ENCODE results near the gene NPB. TPM values are rescaled to one million over a fixed set of nuclear protein-coding genes. Genes with fewer than 3 reads are reported as not detected.
A peak's percentile ranks its signal among the peaks of the same experiment; 100 is the strongest.

Gene NPB
- polyA plus RNA-seq, 3 donors, result 0.08 to 0.16 TPM; not detected in 1

- Histone ChIP-seq H3K4me1 (ENCODE audit: control insufficient read depth in 1 of 2, insufficient read depth in 2 of 2, low read length in 2 of 2) (peaks cover 47 to 53% of the 10 kb centered on the region in 2 donors), H3K9ac (ENCODE audit: insufficient read depth, low read length, poor library complexity, severe bottlenecking) (no peak overlapping the region), H3K4me2 (replicated peaks; ENCODE audit: extremely low read depth, low read length, poor library complexity, severe bottlenecking) (no peak overlapping the region), H2AFZ (ENCODE audit: insufficient read depth, low read depth, low read length, poor library complexity, severe bottlenecking) (no peak overlapping the region), H3K4me3 (replicated peaks in 1 of 3; ENCODE audit: low read depth in 2 of 3, low read length in 3 of 3) (no peak overlapping the region), H3K27ac (ENCODE audit: low read depth in 1 of 2, low read length in 2 of 2) (peak overlapping the region in 1 of 2 donors; percentile 11), H3K36me3 (replicated peaks in 1 of 2; ENCODE audit: control insufficient read depth in 1 of 2, insufficient read depth in 2 of 2, low read length in 2 of 2) (peaks cover 43% of the 10 kb centered on the region in 2 donors), H4K20me1 (ENCODE audit: insufficient read depth, low read length) (peaks cover 86% of the 10 kb centered on the region), H3K27me3 (ENCODE audit: control insufficient read depth in 2 of 2, insufficient read depth in 2 of 2, low read length in 2 of 2) (no peaks in the 10 kb centered on the region), H3K9me3 (replicated peaks in 1 of 2; ENCODE audit: control insufficient read depth in 1 of 2, insufficient read depth in 1 of 2, low read length in 2 of 2) (peaks cover 0 to 2% of the 10 kb centered on the region in 2 donors), H3K79me2 (ENCODE audit: insufficient read depth, low read length) (peaks cover 69% of the 10 kb centered on the region)
- no peak for DNase-seq
- peaks cover 46 to 57% of the 10 kb centered on the region in 2 donors for H3K36me3 Mint-ChIP-seq
- H3K4me1 Mint-ChIP-seq, result peaks cover 54% of the 10 kb centered on the region
- H3K27ac Mint-ChIP-seq, result no peak overlapping the region
- no peak for TF ChIP-seq CTCF (IDR thresholded peaks at IDR 0.05)
- H3K4me3 Mint-ChIP-seq, result no peak overlapping the region
- intact Hi-C loops (cut with micrococcal nuclease), result loop anchor here in 1 of 2 donors (10.0 kb wide), 1 partner anchor 49 kb away; the partner anchor contains the start of gene P4HB
- H3K27me3 Mint-ChIP-seq (ENCODE audit: low read depth in 3 of 3), result no peaks in the 10 kb centered on the region
- peaks cover 0 to 10% (median 4%) of the 10 kb centered on the region in 7 donors for H3K9me3 Mint-ChIP-seq
- 98% methylated on average over 29 of the region's 36 CpGs for WGBS (ENCODE audit: insufficient coverage)
These were observed 12.2 kb downstream of the NPB start for GRCh38 chr17:81914103-81914850.

- Histone ChIP-seq H3K4me1 (ENCODE audit: control insufficient read depth in 1 of 2, insufficient read depth in 2 of 2, low read length in 2 of 2) (peaks cover 53 to 60% of the 10 kb centered on the region in 2 donors), H3K79me2 (ENCODE audit: insufficient read depth, low read length) (peaks cover 70% of the 10 kb centered on the region), H3K36me3 (replicated peaks in 1 of 2; ENCODE audit: control insufficient read depth in 1 of 2, insufficient read depth in 2 of 2, low read length in 2 of 2) (peaks cover 51 to 54% of the 10 kb centered on the region in 2 donors), H3K27me3 (ENCODE audit: control insufficient read depth in 2 of 2, insufficient read depth in 2 of 2, low read length in 2 of 2) (no peaks in the 10 kb centered on the region), H2AFZ (ENCODE audit: insufficient read depth, low read depth, low read length, poor library complexity, severe bottlenecking) (no peak overlapping the region), H3K9me3 (replicated peaks in 1 of 2; ENCODE audit: control insufficient read depth in 1 of 2, insufficient read depth in 1 of 2, low read length in 2 of 2) (peaks cover 0 to 2% of the 10 kb centered on the region in 2 donors), H3K27ac (ENCODE audit: low read depth in 1 of 2, low read length in 2 of 2) (peak overlapping the region in 1 of 2 donors; percentile 82), H3K9ac (ENCODE audit: insufficient read depth, low read length, poor library complexity, severe bottlenecking) (no peak overlapping the region), H3K4me3 (replicated peaks in 1 of 3; ENCODE audit: low read depth in 2 of 3, low read length in 3 of 3) (no peak overlapping the region), H3K4me2 (replicated peaks; ENCODE audit: extremely low read depth, low read length, poor library complexity, severe bottlenecking) (no peak overlapping the region), H4K20me1 (ENCODE audit: insufficient read depth, low read length) (peaks cover 87% of the 10 kb centered on the region)
- Mint-ChIP-seq H3K27me3 (ENCODE audit: low read depth in 3 of 3) (no peaks in the 10 kb centered on the region), H3K4me3 (no peak overlapping the region), H3K4me1 (peaks cover 57% of the 10 kb centered on the region), H3K9me3 (peaks cover 0 to 10% (median 4%) of the 10 kb centered on the region in 7 donors), H3K27ac (peak overlapping the region in 2 of 7 donors; percentile 48 to 68), H3K36me3 (peaks cover 51 to 66% of the 10 kb centered on the region in 2 donors)
- intact Hi-C loops (cut with micrococcal nuclease), result loop anchor here in 1 of 2 donors (10.0 kb wide), 1 partner anchor 51 kb away; the partner anchor contains the start of gene P4HB
- 97% methylated on average over 11 of the region's 12 CpGs for whole genome bisulfite sequencing (ENCODE audit: insufficient coverage)
- DNase-seq, result no peak
- no peak for TF ChIP-seq CTCF (IDR thresholded peaks at IDR 0.05)
These were observed 13.3 kb downstream of the NPB start for GRCh38 chr17:81915331-81915730.

Measured in CD14-positive monocyte (primary cell).